T follicular helper cell (primary cell): ENCODE data around the gene ABHD17A.
A peak's percentile ranks its signal among the peaks of the same experiment; 100 is the strongest.
"Not testable (repeated sequence)": the region's sequence is repeated elsewhere in the genome, so short reads cannot be mapped to it uniquely, and the experiment has no call there.

Experiments used
- DNase-seq: peaks from one replicate; pipeline ENCODE4 v3.0.0-alpha.2; 2020; ENCODE audit warnings: low read depth

The ABHD17A gene

GRCh38 chr19:1910177-1910576 is 24.9 kb upstream of the ABHD17A start:
- no peak for DNase-seq

GRCh38 chr19:1909761-1910080 is 24.4 kb upstream of the ABHD17A start:
- DNase-seq, result no peak

GRCh38 chr19:1908364-1908678 is 23.0 kb upstream of the ABHD17A start:
- DNase-seq, result no peak

GRCh38 chr19:1907563-1908363 is 22.5 kb upstream of the ABHD17A start:
- no peak for DNase-seq

- DNase-seq, result no peak
These were observed 21.8 kb upstream of the ABHD17A start for GRCh38 chr19:1906985-1907562.

GRCh38 chr19:1905863-1906375 is 20.6 kb upstream of the ABHD17A start:
- DNase-seq, result no peak

GRCh38 chr19:1905110-1905862 is 20.0 kb upstream of the ABHD17A start, which contains the start of the genes ADAT3 and SCAMP4:
TSS of gene ADAT3 (plus strand) at chr19:1905399. CDS start at chr19:1912048, 6,649 bp downstream.
TSS of gene SCAMP4 (plus strand) at chr19:1905399. CDS start at chr19:1915020, 9,621 bp downstream.
- peak; percentile 96 for DNase-seq

- DNase-seq, result no peak
These were observed 19.5 kb upstream of the ABHD17A start for GRCh38 chr19:1904860-1905109.

GRCh38 chr19:1902923-1903322 is 17.6 kb upstream of the ABHD17A start:
- no peak for DNase-seq

- no peak for DNase-seq
These were observed 16.7 kb upstream of the ABHD17A start for GRCh38 chr19:1901940-1902404.

GRCh38 chr19:1896508-1896907 is 11.2 kb upstream of the ABHD17A start:
- DNase-seq, result no peak

- DNase-seq, result no peak
These were observed 8.5 kb upstream of the ABHD17A start for GRCh38 chr19:1893791-1894190.

- no peak for DNase-seq
These were observed 4.6 kb upstream of the ABHD17A start for GRCh38 chr19:1889907-1890306.

GRCh38 chr19:1888385-1888784 is 3.1 kb upstream of the ABHD17A start:
- no peak for DNase-seq

GRCh38 chr19:1886360-1886759 is 1.1 kb upstream of the ABHD17A start:
- not testable (repeated sequence) for DNase-seq

GRCh38 chr19:1884719-1885334 is 469 bp downstream of the ABHD17A start:
- DNase-seq, result no peak

- DNase-seq, result no peak
These were observed 991 bp downstream of the ABHD17A start for GRCh38 chr19:1884291-1884718.

GRCh38 chr19:1883784-1884183 is 1.5 kb downstream of the ABHD17A start:
- no peak for DNase-seq

- DNase-seq, result no peak
These were observed 2.3 kb downstream of the ABHD17A start for GRCh38 chr19:1882786-1883692.

GRCh38 chr19:1882089-1882785 is 3.1 kb downstream of the ABHD17A start:
- DNase-seq, result peak; percentile 74
